ENCODE results near the gene DDOST. TPM values are rescaled to one million over a fixed set of nuclear protein-coding genes. Genes with fewer than 3 reads are reported as not detected.
"Not testable (repeated sequence)": the region's sequence is repeated elsewhere in the genome, so short reads cannot be mapped to it uniquely, and the experiment has no call there.

The DDOST gene
- total RNA-seq, 4 donors from 2014 or later = 119 to 155 (median 141) TPM

- ATAC-seq (ENCODE audit: low FRiP score) = no peak
- TF ChIP-seq CTCF (IDR thresholded peaks at IDR 0.05) = no peak
- DNase-seq (ENCODE audit: low spot score) = no peak
Observed at GRCh38 chr1:20610970-20611369, 50.2 kb downstream of the DDOST start.

DNA sequence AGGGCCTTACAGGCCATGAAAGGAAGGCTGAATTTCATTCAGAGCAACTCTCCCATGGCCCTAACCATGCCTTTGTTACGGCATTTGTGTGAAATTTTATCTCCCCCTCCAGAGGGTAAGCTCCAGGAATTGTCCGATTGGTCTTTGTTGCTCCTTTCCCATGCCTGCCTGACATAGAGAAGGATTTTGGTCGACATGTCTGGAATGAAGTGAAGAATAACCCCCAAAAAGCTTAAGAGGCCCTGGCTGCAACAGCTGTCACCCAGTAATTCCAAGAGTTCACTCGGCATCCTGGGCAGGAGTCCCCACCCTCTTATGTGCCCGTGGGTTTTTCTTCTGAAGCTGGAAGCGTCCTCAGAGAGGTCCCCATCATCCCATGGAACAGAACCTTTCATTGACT, 51.6 kb downstream of the DDOST start:
- no peak for TF ChIP-seq CTCF (IDR thresholded peaks at IDR 0.05)
- DNase-seq (ENCODE audit: low spot score) (no peak), ATAC-seq (ENCODE audit: low FRiP score) (no peak)

GRCh38 chr1:20606801-20607570, 54.2 kb downstream of the DDOST start:
- not testable (repeated sequence) for DNase-seq (ENCODE audit: low spot score); ATAC-seq (ENCODE audit: low FRiP score)

- TF ChIP-seq CTCF (IDR thresholded peaks at IDR 0.05) = no peak
- ATAC-seq (ENCODE audit: low FRiP score) (no peak), DNase-seq (ENCODE audit: low spot score) (no peak)
Observed at GRCh38 chr1:20604678-20605077, 56.5 kb downstream of the DDOST start.

DNA sequence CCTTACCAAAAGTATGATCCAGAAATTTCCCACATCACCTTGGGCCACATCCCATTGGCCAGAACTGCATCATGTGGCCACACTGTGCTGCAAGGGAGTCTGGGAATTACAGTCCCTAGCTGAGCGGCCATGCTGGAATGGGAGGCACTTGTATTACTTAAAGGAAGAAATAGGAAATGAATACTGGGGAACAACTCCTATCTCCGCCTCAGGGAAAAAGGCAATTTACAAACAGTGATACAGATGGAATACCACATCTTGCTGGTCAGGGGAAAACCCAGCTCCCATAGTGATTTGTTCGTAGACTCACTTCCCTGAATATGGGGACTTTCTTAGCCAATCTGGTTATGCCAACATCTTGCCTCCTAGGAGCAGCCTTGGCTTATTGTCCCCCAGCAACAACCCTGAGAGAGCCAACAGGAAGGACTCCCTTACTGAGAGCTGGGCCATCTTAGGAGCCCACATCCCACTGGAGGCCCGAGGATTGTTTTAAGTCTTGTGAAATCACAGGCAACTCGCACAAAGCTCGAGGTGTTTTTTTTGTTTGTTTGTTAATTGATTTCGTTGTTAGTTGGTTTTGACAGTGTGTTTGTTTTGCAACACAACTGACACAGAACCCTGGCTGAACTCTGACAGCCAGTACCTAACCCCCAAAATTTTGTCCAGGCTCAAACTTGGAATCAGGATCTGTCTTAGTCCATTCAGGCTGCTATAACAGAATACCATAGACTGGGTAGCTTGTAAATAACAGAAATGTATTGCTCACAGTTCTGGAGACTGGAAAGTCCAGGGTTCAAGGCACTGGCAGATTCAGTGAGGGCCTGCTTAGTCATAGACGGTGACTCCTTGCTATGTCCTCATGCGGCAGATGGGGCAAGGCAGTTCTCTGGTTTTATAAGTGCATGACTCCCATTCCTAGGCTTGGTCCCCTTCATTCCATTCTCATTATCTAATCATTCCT, 57.4 kb downstream of the DDOST start:
- TF ChIP-seq CTCF (IDR thresholded peaks at IDR 0.05) = no peak
- no peak for DNase-seq (ENCODE audit: low spot score)
- ATAC-seq (ENCODE audit: low FRiP score) = no peak

DNA sequence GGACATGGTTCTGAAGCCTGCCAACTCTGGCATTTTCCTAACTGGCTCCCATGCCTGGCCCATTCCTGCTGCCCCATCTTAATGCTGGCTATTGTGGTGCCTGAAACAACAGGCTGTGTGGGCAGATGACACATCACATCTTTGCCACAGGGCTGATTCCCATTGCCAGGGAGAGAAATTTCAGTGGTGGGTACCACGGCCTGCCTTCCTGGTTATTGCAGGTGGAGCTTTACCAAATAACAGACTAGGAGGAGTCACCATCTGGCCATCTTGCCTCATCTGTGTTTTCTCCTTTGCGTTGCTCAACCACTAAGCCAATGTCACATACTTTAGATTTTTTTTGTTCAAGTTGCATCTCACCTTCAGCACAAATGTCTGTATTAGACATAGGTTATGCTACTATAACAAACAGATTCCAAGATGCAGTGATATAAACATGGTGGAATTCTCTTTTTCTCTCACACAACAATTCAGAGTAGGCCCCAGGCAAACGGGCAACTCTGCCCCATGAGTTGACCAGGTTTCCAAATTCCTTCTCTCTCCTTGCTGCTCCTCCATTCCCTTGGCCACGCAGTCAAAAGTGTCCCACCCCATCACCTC, 58.2 kb downstream of the DDOST start:
- ATAC-seq (ENCODE audit: low FRiP score) (no peak), DNase-seq (ENCODE audit: low spot score) (no peak)
- no peak for TF ChIP-seq CTCF (IDR thresholded peaks at IDR 0.05)

Other genes starting within 250 kb of the DDOST start
- gene CAMK2N1, start 175.2 kb downstream of the DDOST start, total RNA-seq = 1 to 10 TPM; 4.4 to 6.5 (median 5.4) TPM
- 10 to 100 TPM; 22.1 to 36.4 (median 27.1) TPM for gene MUL1, start 153.2 kb downstream of the DDOST start, total RNA-seq
- gene FAM43B, start 108.8 kb downstream of the DDOST start, total RNA-seq = 1 to 10 TPM in 1 of 4 donors, under 1 TPM in 3; 0.31 to 2.2 (median 0.70) TPM
- gene CDA, start 72.3 kb downstream of the DDOST start, total RNA-seq = 10 to 100 TPM in 1 of 4 donors, 1 to 10 TPM in 3; 1.9 to 13.2 (median 2.8) TPM
- gene PINK1, start 27.9 kb downstream of the DDOST start, total RNA-seq = 100 to 1,000 TPM in 2 of 4 donors, 10 to 100 TPM in 2; 71.9 to 132 (median 111) TPM
- gene KIF17, start 56.6 kb upstream of the DDOST start, total RNA-seq = 10 to 100 TPM in 1 of 4 donors, 1 to 10 TPM in 3; 2.6 to 14.8 (median 4.1) TPM
- gene SH2D5, start 71.3 kb upstream of the DDOST start, total RNA-seq = 1 to 10 TPM in 1 of 4 donors, under 1 TPM in 2, not detected in 1; 0.25 to 5.8 (median 0.84) TPM
- gene HP1BP3, start 125.9 kb upstream of the DDOST start, total RNA-seq = 100 to 1,000 TPM; 138 to 202 (median 148) TPM

Measured in omental fat pad (tissue), 4 donors.